GM12892 (cell line): ENCODE results near the gene POPDC2.

ENCODE experiments used
- POLR2A ChIP-seq: IDR thresholded peaks from 2 replicates; pipeline ENCODE4 v1.6.1; 2011; ENCODE audit warnings: low read depth, low read length, control low read depth
- POLR2AphosphoS5 ChIP-seq: IDR thresholded peaks from 2 replicates; pipeline ENCODE4 v1.6.1; 2011; ENCODE audit warnings: low read depth, low read length, control low read depth
- TAF1 ChIP-seq: IDR thresholded peaks from 2 replicates; pipeline ENCODE4 v1.6.1; 2011; ENCODE audit warnings: low read depth, mild to moderate bottlenecking, control low read depth, low read length, borderline replicate concordance

DNA sequence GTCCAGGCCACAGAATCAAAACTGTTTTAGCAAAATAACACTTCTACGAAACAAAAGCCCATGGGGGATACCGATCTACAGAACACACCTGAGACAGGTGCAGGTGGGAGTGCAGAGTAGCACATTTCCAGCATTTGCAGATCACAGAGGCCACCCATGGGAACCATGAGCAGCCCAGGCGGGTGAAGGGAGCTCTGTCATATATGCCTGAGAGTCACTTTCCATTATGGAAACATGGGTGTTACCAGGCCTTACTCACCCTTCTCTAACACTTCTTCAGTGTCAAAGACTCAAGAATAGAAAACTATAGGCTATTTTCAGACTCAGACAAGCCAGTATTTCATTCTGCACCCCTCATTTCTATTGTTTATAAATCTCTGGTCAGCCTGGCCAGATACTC, 59.2 kb downstream of the POPDC2 start:
- TF ChIP-seq TAF1: no peak
- TF ChIP-seq POLR2AphosphoS5: no peak
- no peak for TF ChIP-seq POLR2A
